Fibroblast of peridontal ligament (primary cell): ENCODE data around the gene RC3H1.
"Not testable (repeated sequence)": the region's sequence is repeated elsewhere in the genome, so short reads cannot be mapped to it uniquely, and the experiment has no call there.

Source experiments
- DNase-seq: peaks from one replicate; pipeline ENCODE4 v3.0.0-alpha.2; 2010; ENCODE audit errors: extremely low read depth

The RC3H1 gene

GRCh38 chr1:174022080-174022975, at the start of gene RC3H1:
Gene RC3H1 (minus strand): TSS chr1:174022357. CDS start chr1:173992985, 29,372 bp downstream.
- peak; percentile 67 for DNase-seq

GRCh38 chr1:174070614-174071013, 48.5 kb upstream of the RC3H1 start:
- no peak for DNase-seq

GRCh38 chr1:174068000-174068399, 45.8 kb upstream of the RC3H1 start:
- no peak for DNase-seq

- DNase-seq: no peak
Measured at GRCh38 chr1:174060090-174060489, 37.9 kb upstream of the RC3H1 start.

GRCh38 chr1:174058624-174059023, 36.5 kb upstream of the RC3H1 start:
- DNase-seq: no peak

- not testable (repeated sequence) for DNase-seq
Measured at GRCh38 chr1:174056609-174057008, 34.5 kb upstream of the RC3H1 start.

GRCh38 chr1:174055797-174056196, 33.6 kb upstream of the RC3H1 start:
- not testable (repeated sequence) for DNase-seq

GRCh38 chr1:174053826-174054225, 31.7 kb upstream of the RC3H1 start:
- no peak for DNase-seq

GRCh38 chr1:174052621-174053020, 30.5 kb upstream of the RC3H1 start:
- no peak for DNase-seq

- DNase-seq: peak; percentile 16
Measured at GRCh38 chr1:174051956-174052355, 29.8 kb upstream of the RC3H1 start.

- no peak for DNase-seq
Measured at GRCh38 chr1:174049514-174049913, 27.4 kb upstream of the RC3H1 start.

- DNase-seq: no peak
Measured at GRCh38 chr1:174044418-174045222, 22.5 kb upstream of the RC3H1 start.

- peak; percentile 33 for DNase-seq
Measured at GRCh38 chr1:174042509-174042908, 20.4 kb upstream of the RC3H1 start.

- no peak for DNase-seq
Measured at GRCh38 chr1:174041369-174041768, 19.2 kb upstream of the RC3H1 start.

- DNase-seq: peak; percentile 69
Measured at GRCh38 chr1:174040387-174040786, 18.2 kb upstream of the RC3H1 start.

GRCh38 chr1:174039027-174039426, 16.9 kb upstream of the RC3H1 start:
- peak; percentile 56 for DNase-seq

GRCh38 chr1:174036798-174037197, 14.6 kb upstream of the RC3H1 start:
- no peak for DNase-seq

GRCh38 chr1:174036204-174036603, 14.0 kb upstream of the RC3H1 start:
- DNase-seq: no peak

GRCh38 chr1:174032671-174033222, 10.6 kb upstream of the RC3H1 start:
- DNase-seq: no peak

- DNase-seq: no peak
Measured at GRCh38 chr1:174031099-174031498, 8.9 kb upstream of the RC3H1 start.

GRCh38 chr1:174028495-174028894, 6.3 kb upstream of the RC3H1 start:
- DNase-seq: no peak

- peak; percentile 41 for DNase-seq
Measured at GRCh38 chr1:174023440-174023839, 1.3 kb upstream of the RC3H1 start.

- DNase-seq: no peak
Measured at GRCh38 chr1:174022976-174023277, 770 bp upstream of the RC3H1 start.
